Spleen (tissue), 7 donors: ENCODE measurements around the gene CEP68.

Experiments used
- POLR2A ChIP-seq, 3 donors: fragments of 450-650 bp; IDR thresholded peaks; one replicate each; pipeline ENCODE4 v1.5.1; 2017; ENCODE audit warnings: antibody characterized with exemption in 3 of 3, mild to moderate bottlenecking in 1 of 3
- POLR2AphosphoS5 ChIP-seq, 3 donors: sonication (generic); formaldehyde crosslinking; IDR thresholded peaks; one replicate each; pipeline ENCODE4 v1.5.1; 2017; ENCODE audit warnings: antibody characterized with exemption in 3 of 3
- TF ChIP-seq, protein P1 (sequence below), 11 experiments: fragments of 200-600 bp in 7 of 11; fragments of 450-650 bp in 4 of 11; sonication (generic) in 4 of 11; IDR thresholded peaks in 8 of 11; conservative IDR thresholded peaks in 3 of 11; 1 replicate in 7 of 11; 2 replicates in 4 of 11; pipeline versions ENCODE4 v1.4.0 to v1.8.0; 2016 to 2021; ENCODE audit warnings: antibody characterized with exemption in 11 of 11, inconsistent platforms in 4 of 11, mild to moderate bottlenecking in 1 of 11
- donor health status: DM: no; HTN: no; CAD: no; lungs with moderate emphysema.
- donor health status: DM: no; HTN: no; CAD: no.
- donor health status: DM: no; HTN: no; CAD: no.

DNA sequence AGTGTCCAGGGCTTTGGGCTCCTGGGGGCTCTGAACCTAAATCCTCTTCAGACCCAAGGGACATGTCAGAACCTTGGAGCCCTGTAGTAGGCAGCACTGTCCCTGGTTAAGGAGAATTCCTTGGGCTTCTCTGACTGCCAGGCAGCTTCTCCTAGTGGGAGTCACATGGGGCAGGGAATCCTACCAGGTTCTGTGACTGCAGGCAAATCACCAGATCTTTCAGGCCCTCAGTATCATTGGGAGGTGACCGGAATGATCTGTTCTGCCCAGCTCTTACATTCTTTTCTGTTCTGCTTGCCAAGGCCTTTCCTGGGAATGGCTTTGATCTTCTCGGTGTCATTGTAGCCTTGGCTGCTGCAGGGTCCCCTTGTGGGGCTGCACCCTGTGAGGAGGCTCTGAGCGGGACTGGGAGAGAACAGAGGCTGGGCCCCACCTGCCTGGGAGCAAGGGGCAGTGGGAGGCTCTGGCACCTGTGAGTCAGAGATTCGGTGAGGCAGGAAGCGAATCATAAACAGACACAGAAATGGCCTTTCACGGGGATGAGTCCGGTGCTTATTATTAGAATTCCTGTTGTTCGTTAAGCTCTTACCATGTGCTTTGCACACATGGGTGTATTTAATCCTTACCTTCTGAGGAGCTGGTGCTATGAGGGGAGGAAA, 14.1 kb downstream of the CEP68 start:
- TF ChIP-seq POLR2A (IDR thresholded peaks at IDR 0.05) (no peak), POLR2AphosphoS5 (IDR thresholded peaks at IDR 0.05) (peak; percentile 5 to 60 (median 41))
- TF ChIP-seq, protein P1, sequence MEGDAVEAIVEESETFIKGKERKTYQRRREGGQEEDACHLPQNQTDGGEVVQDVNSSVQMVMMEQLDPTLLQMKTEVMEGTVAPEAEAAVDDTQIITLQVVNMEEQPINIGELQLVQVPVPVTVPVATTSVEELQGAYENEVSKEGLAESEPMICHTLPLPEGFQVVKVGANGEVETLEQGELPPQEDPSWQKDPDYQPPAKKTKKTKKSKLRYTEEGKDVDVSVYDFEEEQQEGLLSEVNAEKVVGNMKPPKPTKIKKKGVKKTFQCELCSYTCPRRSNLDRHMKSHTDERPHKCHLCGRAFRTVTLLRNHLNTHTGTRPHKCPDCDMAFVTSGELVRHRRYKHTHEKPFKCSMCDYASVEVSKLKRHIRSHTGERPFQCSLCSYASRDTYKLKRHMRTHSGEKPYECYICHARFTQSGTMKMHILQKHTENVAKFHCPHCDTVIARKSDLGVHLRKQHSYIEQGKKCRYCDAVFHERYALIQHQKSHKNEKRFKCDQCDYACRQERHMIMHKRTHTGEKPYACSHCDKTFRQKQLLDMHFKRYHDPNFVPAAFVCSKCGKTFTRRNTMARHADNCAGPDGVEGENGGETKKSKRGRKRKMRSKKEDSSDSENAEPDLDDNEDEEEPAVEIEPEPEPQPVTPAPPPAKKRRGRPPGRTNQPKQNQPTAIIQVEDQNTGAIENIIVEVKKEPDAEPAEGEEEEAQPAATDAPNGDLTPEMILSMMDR (IDR thresholded peaks at IDR 0.05 in 8 of 11, conservative IDR thresholded peaks at IDR 0.05 in 3 of 11) = no peak
